T1000 (cell line): ENCODE data around the gene CRYBG3.
"Not testable (repeated sequence)": the region's sequence is repeated elsewhere in the genome, so short reads cannot be mapped to it uniquely, and the experiment has no call there.

Experiments used
- DNase-seq: peaks from one replicate; lab custom pipeline; 2025; ENCODE audit warnings: mixed read lengths; lab: John Stamatoyannopoulos, UW

Gene CRYBG3

GRCh38 chr3:97899331-97899730 lies 77.5 kb downstream of the CRYBG3 start:
- DNase-seq, result no peak

DNA sequence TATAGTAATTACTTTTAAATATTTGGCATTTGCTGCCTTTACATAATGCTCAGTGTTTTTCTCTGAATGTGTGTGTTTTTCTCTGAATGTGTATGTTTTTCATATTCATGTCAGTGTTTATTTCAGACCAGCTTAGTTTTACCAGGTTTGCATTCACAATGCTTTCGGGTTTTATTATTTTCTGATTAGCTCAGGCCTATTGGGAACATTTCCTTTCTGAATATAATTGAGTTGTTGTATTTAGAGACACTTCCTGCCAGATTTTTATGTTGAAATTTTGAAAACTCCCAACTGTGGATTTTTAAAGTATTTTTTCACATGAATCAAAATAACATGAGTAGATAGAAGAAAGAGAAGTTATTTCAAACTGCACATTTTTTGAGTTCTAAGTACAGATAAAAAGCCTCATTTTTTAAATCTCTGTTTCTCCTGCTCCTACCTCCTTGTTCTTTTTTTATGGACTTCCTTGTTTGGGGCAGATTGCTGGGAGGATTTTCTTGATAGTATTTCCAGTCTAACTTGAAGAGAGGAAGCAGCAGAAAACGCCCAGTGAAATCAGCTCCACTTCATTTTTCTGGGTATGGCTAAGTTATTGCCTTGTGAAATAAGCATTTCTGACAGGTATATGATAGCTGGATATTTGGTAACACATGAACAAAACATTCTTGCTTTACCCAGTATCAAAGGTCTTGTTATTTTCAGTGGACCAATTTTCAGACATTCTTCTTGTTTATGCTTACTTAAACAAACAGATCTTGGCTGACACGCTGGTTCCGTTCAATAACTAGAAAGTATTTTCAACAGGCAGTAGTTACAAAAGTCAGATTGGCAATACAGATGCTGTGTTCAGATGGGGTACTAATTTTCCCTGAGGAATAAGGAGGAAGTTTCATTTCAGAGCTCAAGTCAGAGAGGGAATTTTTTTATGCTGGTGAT lies 79.8 kb downstream of the CRYBG3 start:
- no peak for DNase-seq

- DNase-seq, result not testable (repeated sequence)
Measured at GRCh38 chr3:97909830-97910229, 88.0 kb downstream of the CRYBG3 start.

DNA sequence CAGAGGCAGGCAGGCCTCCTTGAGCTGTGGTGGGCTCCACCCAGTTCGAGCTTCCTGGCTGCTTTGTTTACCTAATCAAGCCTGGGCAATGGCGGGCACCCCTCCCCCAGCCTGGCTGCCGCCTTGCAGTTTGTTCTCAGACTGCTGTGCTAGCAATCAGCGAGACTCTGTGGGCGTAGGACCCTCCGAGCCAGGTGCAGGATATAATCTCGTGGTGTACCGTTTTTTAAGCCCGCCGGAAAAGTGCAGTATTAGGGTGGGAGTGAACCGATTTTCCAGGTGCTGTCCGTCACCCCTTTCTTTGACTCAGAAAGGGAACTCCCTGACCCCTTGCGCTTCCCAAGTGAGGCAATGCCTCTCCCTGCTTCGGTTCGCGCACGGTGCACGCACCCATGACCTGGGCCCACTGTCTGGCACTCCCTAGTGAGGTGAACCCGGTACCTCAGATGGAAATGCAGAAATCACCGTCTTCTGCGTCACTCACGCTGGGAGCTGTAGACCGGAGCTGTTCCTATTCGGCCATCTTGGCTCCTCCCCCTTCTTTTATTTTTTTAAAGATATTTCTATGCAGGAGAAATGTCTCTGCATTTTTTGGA lies 88.5 kb downstream of the CRYBG3 start:
- not testable (repeated sequence) for DNase-seq

DNA sequence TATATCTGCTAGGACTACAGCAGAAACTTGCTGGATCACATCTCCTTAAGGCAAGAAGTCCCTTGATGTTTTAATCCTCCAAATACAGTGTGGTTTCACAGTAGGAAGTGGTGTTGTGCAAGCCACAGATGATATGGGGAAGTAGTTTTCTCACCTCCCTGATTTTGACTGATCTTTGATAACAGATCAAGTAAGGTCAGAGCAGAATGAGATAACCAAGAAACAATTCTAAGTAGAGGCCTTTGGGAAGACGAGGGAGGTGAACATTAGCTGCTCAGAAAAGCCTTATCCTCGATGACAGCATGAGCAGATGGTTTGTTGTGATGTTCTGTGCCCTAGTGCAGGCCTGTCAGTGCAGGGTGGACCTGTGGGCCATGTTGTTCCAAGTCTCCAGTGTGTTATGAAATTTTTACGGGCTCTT lies 89.1 kb downstream of the CRYBG3 start:
- DNase-seq, result no peak

DNA sequence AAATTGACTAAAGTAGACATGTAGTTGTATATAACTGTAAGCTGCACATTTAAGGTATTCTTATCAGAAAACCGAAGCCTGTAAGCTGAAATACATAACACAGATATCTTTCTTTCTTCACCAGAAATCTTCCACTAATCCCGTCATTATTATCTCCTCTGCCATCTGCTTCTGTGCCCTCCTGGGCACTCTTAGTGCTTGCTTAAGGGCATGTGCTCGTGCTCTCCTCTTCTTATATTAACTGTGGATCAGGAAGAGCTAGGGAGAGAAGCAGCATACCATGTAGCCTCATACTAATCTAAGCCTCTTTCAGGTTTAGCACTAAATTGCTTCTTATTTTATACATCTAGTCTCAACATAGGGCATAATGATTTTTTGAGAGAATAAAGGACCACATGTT lies 89.6 kb downstream of the CRYBG3 start:
- DNase-seq, result no peak

- DNase-seq, result no peak
Measured at GRCh38 chr3:97914388-97914787, 92.6 kb downstream of the CRYBG3 start.

GRCh38 chr3:97916576-97916975 lies 94.8 kb downstream of the CRYBG3 start:
- DNase-seq, result no peak

GRCh38 chr3:97917813-97918536 lies 96.2 kb downstream of the CRYBG3 start:
- DNase-seq, result no peak

- no peak for DNase-seq
Measured at GRCh38 chr3:97927704-97928103, 105.9 kb downstream of the CRYBG3 start.

DNA sequence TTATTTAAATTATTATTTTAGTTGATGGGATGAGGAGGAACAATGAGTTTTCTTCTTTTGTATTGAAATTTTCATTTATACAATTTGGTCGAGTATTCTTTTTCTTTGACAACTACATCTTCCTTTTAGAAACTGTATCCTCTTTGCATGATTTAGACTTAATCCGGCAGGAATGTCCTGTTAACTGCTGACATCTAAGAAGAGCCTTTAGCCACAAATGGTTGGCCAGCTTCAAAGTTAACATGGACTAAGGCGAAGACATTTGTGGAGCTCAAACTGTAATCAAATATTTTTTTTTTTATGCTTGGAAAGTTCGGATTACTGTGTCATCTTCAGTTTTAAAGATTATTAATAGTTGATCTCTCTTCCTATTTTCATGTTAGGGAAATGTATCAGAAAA lies 107.2 kb downstream of the CRYBG3 start:
- no peak for DNase-seq

- no peak for DNase-seq
Measured at GRCh38 chr3:97930018-97930417, 108.2 kb downstream of the CRYBG3 start.

- no peak for DNase-seq
Measured at GRCh38 chr3:97931218-97931617, 109.4 kb downstream of the CRYBG3 start.

GRCh38 chr3:97932387-97932801 lies 110.6 kb downstream of the CRYBG3 start:
- DNase-seq, result no peak

- no peak for DNase-seq
Measured at GRCh38 chr3:97934980-97935695, 113.3 kb downstream of the CRYBG3 start.

GRCh38 chr3:97935842-97936241 lies 114.0 kb downstream of the CRYBG3 start:
- DNase-seq, result no peak

GRCh38 chr3:97937205-97937604 lies 115.4 kb downstream of the CRYBG3 start:
- no peak for DNase-seq

DNA sequence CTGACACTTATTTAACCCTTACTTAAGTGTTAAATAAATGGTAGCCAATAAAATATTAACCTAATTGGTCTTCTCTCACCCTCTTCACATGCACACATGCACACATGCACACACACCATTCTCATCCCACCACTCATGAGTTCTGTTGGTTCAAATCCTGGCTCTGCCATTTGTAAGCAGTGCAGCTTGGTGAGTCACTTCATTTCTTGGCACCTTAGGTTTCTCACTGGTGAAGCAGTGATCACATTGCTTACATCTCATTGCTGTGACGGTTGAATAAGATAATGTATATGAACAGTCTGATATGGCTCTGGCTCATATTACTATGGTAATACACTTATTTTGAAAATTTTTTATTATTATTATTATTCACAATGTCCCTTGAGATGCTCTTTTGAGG lies 116.6 kb downstream of the CRYBG3 start:
- no peak for DNase-seq

GRCh38 chr3:97939401-97939800 lies 117.6 kb downstream of the CRYBG3 start:
- no peak for DNase-seq

GRCh38 chr3:97940034-97940433 lies 118.2 kb downstream of the CRYBG3 start:
- no peak for DNase-seq

GRCh38 chr3:97942801-97943546 lies 121.2 kb downstream of the CRYBG3 start:
- DNase-seq, result no peak
